Activated CD4-positive, alpha-beta T cell treated with anti-CD3 and anti-CD28 coated beads, Interleukin-2, amount 50 U/mL, for 1 hour (primary cell): ENCODE data around the gene CACTIN.
A peak's percentile ranks its signal among the peaks of the same experiment; 100 is the strongest.

Source experiments
- DNase-seq: peaks from one replicate; pipeline ENCODE4 v3.0.0-alpha.2; 2020

CACTIN gene

DNA sequence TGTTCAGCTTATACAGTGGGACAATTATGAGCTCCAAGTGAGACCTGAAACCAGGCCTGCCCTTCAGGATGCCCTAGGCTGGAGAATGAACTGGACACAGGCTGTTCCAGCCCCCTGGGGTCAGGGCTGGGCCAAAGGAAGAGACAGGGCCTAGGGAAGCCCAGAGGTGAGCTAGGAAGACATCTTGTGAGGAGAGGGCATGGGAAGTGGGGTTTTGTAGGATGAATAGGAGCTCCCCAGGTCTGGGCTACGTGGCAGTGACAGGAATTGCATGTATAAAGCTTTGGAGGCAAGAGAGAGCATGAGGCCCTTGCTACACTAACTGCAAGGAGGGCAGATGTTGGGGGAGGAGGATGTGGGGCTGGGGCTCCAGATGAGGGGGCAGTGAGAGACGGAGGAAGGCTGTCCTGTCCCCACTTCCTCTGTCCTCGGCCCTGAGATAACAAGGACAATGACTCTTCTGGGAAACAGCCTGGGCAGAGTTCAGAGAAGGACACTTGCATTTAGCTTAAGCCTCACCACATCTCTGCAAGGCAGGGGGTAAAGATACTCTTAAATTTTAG is 18.4 kb downstream of the CACTIN start:
- DNase-seq = no peak

- no peak for DNase-seq
Measured at GRCh38 chr19:3607303-3608078, 19.1 kb downstream of the CACTIN start.

DNA sequence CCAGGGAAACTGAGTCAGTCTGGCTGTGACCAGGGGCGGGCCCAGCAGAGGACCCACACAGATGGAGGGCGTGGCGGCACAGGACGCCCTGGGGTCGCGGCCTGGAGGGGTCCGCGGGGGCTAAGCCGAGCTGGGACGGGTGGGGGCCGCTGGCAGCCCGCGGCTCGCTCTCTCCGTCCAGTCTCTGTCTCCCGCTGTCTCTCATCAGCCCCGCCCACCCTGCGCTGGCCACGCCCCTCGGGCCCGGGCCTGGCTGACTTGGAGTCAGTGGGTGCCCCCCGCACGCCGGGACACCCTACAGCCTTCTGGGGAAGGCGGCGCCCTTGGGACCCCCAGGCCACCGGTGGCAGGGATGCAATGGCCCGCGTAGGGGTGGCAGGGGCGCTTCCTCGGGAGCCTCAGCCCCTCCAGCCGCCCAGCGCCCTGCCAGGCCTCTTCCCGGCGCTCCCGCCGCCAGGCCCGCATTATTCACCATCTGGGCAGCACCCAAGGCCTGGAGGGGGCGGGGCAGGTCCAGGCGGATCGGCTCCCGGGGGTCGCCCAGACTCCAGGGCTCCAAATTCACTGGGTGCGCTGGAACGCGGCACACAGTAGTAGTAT is 19.8 kb downstream of the CACTIN start, which contains the start of gene TBXA2R:
TSS of gene TBXA2R (minus strand) at position 186 of the 600 bp plus-strand sequence. CDS start 6,241 bp downstream, outside the sequence.
- peak; percentile 53 for DNase-seq

DNA sequence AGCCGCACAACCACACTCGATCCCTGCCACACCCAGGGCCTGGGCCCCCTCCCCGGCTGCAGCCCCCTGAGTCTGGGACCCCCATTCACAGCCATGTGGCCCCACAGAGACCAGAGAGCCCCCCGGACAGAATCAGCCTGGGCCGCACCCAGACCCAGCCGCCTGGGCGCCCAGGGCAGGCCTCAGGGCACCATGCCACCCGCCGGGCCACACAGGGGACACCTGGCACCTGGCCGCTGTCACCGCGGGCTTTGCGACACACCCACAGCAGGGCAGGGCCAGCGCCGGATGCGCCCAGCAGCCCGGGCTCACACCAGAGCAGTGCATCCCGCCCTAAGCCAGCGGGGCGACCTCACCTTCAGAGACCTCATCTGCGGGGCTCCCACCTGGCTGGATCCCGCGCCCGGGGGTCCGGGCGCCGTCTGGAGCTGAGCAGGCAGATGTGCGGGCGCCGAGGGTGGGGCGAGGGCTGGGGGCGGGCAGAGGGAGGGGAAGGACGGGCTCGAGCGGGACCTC is 20.4 kb downstream of the CACTIN start:
- DNase-seq = no peak

DNA sequence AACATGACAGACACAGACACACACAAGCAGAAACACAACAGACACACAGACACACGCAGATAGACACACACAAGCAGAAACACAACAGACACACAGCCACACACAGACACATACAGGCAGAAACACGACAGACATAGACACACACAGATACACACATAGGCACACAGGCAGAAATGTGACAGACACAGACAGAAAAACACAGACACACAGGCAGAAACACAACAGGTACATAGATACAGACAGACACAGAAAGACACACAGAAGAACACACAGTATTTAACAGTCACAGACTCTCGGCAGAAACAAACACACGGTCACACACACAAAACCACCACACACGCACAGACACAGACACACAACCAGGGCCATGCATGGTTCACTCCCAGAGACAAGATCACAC is 20.8 kb downstream of the CACTIN start:
- no peak for DNase-seq

GRCh38 chr19:3605361-3605760 is 21.2 kb downstream of the CACTIN start:
- no peak for DNase-seq

- no peak for DNase-seq
Measured at GRCh38 chr19:3604987-3605343, 21.6 kb downstream of the CACTIN start.

DNA sequence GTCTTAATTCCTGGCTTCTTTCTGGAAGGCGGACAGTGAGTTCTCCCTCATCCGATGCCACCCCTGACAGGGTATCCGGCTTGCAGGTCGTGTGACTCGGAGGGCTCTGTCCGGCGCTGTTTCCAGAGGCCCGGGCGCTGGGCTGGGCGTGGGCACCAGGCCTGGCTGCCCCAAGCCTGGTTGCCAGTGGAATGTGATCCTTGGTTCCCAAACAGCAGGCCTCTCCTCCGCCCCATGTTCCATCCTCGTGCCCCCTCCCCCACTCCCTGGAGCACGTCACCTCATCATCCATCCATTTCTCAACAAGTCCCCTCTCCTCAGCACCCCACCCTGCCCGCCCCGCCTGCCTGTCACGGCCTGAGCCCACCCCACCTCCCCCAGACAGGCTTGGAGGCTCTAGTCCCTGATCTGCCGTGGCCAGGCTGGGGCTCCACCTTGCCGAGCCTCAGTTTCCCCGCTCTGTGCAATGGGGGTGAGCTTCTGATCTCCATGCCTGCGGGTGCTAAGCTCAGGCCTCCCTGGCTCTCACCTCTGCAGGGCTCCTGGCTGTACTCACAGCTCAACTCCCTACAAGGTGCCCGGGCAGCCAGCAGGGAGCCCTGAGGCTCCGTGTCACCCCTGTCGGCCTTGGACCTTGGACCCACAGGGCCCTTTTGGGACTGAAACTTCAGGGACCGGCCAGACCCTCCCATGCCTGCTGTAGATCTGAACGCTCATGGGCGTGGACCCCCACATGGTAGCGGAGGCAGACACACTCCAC is 22.2 kb downstream of the CACTIN start:
- no peak for DNase-seq

- no peak for DNase-seq
Measured at GRCh38 chr19:3603121-3603811, 23.3 kb downstream of the CACTIN start.

DNA sequence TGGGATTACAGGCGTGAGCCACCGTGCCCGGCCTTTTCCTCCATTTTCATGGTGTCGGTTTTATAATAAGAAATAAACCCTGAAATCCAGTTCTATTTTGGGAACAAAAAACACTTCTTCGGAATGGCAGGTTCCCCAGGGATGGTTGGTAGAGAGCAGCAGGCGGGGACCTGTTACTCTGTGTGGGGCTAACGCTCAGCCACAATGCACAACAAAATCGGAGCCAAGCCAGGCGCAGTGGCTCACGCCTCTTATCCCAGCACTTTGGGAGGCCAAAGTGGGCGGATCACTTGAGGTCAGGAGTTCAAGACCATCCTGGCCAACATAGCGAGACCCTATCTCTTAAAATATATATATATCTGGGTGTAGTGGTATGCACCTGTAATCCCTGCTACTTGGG is 25.6 kb downstream of the CACTIN start:
- no peak for DNase-seq

- DNase-seq = no peak
Measured at GRCh38 chr19:3599776-3600187, 26.8 kb downstream of the CACTIN start.

DNA sequence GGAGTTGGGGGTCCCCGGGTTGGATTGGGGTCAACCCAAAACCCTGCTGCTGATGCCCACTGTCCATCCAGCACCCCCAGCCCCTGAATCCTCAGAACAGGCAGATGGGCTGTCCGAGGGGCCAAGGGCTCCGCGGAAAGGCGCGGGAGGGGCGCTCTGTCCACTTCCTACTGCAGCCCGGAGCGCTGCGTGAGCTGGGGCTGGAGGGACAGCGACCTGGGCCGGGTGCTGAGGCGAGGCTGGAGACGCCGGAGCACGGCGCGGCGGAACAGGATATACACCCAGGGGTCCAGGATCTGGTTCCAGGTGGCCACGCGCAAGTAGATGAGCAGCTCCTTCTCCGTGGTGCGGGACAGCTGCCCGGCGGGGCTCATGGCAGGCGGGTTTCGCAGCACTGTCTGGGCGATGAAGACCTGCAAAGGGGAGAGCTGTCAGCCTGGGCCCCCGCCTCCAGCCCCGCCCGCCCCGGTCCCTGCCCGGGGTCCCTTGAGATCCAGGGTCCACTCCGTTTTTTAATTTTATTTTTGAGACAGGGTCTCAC is 31.0 kb downstream of the CACTIN start:
- no peak for DNase-seq

DNA sequence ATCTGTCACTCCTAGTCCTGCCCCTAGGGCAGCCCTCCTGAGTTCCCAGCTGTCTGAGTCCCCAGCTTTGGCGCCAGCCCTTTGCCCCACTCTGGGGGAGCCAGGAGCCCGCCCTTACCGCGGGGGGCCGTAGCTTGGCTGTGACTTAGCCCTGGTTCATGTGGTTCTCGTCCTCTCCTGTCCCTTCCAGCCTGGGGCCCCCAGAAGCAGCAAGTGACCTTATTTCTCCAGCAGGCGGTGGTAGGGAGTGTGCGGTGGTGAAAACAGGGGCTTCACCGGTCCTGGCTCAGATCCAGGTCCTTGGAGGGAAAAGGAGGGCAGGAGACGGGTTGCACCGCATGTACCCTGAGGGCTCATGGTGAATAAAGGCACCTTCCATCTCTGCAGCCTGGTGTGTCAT is 33.4 kb downstream of the CACTIN start:
- no peak for DNase-seq

DNA sequence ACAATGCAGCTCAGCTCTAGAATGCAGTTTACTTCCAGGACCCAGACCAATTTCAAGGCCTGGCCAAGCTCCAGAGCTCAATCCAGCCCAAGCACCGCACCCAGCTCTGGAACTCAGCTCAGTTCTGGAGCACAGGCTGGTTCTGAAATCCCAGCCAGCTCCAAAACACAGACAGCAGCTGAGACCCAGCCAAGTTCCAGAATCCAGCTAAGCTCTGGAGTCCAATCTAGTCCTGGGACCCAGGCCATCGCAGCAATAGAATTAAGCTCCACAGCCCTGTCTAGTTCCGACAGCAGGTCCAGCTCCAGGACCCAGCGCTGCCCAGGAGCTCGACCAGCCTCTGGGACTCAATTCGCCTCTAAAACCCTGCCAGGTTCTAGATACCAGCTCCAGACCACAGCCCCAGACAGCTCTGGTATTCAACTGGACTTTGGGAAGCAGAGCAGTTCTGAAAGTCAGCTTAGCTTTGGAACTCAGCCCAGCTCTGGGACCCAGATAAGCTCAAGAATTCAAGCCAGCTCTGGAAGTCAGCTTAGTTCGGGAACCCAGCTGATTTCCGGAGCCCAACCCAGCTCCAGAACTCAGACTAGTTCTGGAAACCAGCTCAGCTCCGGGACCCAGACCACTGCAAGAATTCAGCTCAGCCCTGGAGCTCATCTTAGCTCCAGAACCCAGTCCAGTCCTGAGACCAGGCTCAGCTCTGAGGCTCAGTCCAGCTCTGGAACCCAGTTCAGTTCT is 34.5 kb downstream of the CACTIN start:
- no peak for DNase-seq

DNA sequence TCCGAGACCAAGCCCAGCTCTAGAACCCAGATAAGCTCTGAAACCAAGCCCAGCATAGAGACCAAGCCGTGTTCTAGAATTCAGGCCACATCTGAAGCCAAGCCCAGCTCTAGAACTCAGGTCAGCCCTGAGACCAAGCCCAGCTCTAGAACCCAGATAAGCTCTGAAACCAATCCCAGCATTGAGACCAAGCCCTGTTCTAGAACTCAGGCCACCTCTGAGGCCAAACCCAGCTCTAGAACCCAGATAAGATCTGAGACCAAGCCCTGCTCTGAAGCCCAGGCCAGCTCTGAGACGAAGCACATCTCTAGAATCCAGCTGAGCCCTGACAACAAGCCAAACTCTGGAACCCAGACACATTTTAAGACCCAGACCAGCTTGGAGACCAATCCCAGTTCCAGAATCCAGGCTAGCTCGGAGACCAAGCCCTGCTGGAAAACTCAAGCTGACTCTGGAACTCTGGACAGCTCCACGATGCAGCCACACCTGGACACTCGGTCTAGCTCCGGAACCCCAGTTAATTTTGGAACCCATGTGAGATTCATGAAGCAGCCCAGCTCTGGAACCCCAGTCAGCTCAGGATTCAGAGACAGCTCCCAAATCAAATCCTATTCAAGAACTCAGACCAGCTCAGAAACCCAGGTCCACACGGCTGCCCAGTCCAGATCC is 35.5 kb downstream of the CACTIN start:
- no peak for DNase-seq

GRCh38 chr19:3589949-3590348 is 36.6 kb downstream of the CACTIN start:
- no peak for DNase-seq

- DNase-seq = no peak
Measured at GRCh38 chr19:3589439-3589838, 37.2 kb downstream of the CACTIN start.

DNA sequence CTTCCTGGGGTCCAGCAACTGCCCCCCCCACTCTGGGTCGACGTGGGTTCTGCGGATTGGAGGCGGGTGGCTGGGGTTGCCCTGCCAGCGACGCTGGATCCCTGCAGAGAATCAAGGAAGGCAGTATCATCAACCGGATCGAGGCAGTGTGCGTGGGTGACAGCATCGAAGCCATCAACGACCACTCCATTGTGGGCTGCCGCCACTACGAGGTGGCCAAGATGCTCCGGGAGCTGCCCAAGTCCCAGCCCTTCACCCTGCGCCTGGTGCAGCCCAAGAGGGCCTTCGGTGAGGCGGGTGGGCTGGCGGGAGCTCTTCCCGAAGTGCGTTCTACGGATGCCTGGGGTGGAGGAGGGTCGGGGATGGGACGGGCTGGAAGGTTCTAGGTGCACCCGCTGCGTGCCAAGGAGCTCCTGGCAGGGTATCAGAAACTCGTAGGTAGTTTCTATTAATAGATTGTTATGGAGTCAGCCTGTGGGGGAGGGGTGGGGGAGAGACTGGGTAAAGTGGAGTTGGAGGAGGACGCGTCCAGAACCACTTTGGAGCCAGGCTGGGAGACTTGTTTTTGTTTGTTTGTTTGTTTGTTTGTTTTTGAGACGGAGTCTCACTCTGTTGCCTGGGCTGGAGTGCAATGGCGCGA is 39.8 kb downstream of the CACTIN start:
- no peak for DNase-seq

- DNase-seq = peak; percentile 48
Measured at GRCh38 chr19:3586127-3586626, 40.4 kb downstream of the CACTIN start.
